Adipocyte (in vitro differentiated cells): Measurements from ENCODE around the gene HIVEP1.
A peak's percentile ranks its signal among the peaks of the same experiment; 100 is the strongest.

Experiments used
- DNase-seq: peaks from one replicate; pipeline ENCODE4 v3.0.0-alpha.2; 2015; ENCODE audit warnings: low read depth
- H3K27me3 ChIP-seq: replicated peaks from 2 replicates; pipeline ENCODE4 v1.7.0; 2013; ENCODE audit warnings: mild to moderate bottlenecking, low read length, moderate library complexity; ENCODE audit not compliant: control insufficient read depth, insufficient read depth
- H3K36me3 ChIP-seq: 2 replicates; pipeline ENCODE4 v1.7.0; 2013; ENCODE audit warnings: low read length, mild to moderate bottlenecking, moderate library complexity; ENCODE audit not compliant: control insufficient read depth, insufficient read depth, severe bottlenecking
- H3K4me1 ChIP-seq: 2 replicates; pipeline ENCODE4 v1.7.0; 2013; ENCODE audit warnings: mild to moderate bottlenecking, low read length, moderate library complexity; ENCODE audit not compliant: control insufficient read depth, insufficient read depth
- H3K4me3 ChIP-seq: 2 replicates; pipeline ENCODE4 v1.7.0; 2013; ENCODE audit warnings: mild to moderate bottlenecking, low read length, moderate library complexity
- H3K9ac ChIP-seq: 2 replicates; pipeline ENCODE4 v1.7.0; 2013; ENCODE audit warnings: mild to moderate bottlenecking, low read length, moderate library complexity
- H3K9me3 ChIP-seq: 2 replicates; pipeline ENCODE4 v1.7.0; 2013; ENCODE audit warnings: mild to moderate bottlenecking, low read length, moderate library complexity; ENCODE audit not compliant: control insufficient read depth

HIVEP1 gene

DNA sequence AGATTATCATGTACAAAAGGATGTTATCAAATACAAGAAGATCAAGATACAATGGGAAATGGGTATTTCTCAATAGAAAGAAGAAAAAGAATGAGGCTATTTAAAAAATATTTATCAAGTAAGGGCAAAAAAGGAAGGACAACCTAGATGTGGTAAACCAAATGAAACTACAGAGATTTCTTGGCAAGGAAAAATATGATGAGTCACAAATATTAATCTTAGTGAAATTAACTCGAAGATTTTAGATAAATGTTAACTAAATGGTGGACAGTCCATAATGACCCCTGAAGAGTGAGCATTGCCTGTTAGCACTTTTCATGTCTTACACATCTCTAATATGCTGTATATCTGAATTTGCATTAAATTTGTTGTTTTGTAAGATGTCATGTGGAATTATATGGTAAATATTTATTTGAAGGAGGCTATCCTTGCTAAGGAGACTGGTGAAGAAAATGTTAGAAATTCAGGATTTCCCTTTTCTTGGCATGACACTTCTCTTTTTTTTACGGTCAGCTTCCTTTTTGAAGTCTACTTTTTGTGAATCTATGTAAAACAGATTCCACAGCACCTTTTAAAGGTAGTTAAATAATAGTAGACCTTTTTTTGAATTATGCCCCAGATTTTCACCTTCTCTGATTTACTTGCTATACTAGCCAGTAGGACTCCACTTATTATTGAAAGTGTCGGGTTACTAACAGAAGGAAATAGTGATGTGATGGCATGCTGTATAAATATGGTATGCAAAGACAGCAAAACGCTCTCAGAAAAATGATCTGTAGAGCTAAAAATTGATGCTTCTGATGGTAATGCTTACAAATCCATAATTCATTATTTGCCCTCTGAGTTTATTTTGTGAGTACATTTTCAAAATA lies 120.5 kb downstream of the HIVEP1 start:
- Histone ChIP-seq H3K4me1 (peaks cover 8% of the 10 kb centered on the region), H3K27me3 (no peaks in the 10 kb centered on the region), H3K9ac (no peak overlapping the region), H3K36me3 (peaks cover 7% of the 10 kb centered on the region), H3K9me3 (no peaks in the 10 kb centered on the region), H3K4me3 (no peak overlapping the region)
- DNase-seq, result peak; percentile 18

DNA sequence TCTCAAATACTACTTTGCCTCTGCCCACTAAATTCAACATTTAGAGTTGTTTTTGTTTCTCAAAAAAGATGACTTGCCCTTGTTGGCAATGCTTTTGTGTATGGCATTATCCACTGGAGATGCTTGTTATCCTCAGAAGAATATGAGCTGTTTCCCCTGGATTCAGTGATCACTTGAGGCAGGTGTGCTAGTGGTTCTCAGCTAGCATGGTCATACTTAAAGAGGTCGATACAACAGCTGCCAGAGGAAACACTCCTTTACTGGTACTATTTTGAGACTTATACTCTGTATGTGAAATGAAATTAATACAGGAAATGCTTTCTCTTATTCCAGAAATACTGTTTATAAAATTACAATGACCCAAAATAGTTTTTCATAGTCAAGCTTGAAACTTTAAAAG lies 122.5 kb downstream of the HIVEP1 start:
- Histone ChIP-seq H3K4me1 (peaks cover 19% of the 10 kb centered on the region), H3K9me3 (no peaks in the 10 kb centered on the region), H3K27me3 (no peaks in the 10 kb centered on the region), H3K9ac (no peak overlapping the region), H3K4me3 (no peak overlapping the region), H3K36me3 (peaks cover 2% of the 10 kb centered on the region)
- no peak for DNase-seq

DNA sequence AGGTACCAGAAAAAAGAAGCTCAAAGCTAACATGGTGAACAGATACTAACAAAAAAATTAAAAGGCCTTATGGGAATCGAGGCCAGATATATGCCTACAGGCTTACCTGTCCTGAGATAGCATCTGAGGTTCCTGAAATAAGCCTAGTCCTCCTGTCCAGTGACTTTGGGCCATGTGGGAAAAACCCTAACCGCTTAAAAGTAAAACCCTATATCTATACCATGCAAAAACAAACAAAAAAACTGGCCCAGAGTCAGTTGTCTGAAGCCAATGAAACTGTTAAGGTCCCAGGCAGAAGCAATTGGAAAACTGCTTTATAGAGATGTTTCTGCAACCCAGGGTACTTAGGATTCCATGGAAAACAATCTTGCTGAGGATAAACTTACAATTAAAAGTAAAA lies 122.9 kb downstream of the HIVEP1 start:
- Histone ChIP-seq H3K27me3 (no peaks in the 10 kb centered on the region), H3K9ac (no peak overlapping the region), H3K9me3 (no peaks in the 10 kb centered on the region), H3K4me1 (peaks cover 19% of the 10 kb centered on the region), H3K4me3 (no peak overlapping the region), H3K36me3 (peaks cover 6% of the 10 kb centered on the region)
- DNase-seq, result no peak

DNA sequence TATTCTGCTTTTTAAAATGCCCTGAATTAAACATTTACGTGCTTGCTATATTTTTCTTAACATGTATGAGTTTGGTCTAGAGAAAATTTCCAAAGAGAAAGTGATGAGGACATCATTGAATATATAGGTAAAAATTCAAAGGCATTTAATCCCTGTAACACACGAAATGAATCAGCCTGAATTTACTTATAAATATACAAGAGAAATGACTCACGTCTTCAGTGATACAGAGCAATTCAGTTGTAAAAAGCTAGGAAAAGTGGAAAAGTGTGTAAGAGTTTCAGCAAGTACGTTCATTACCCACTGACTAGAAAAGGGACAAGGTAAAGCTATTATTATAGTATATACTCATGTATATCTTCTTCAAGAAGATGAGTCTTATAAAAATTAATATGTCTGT lies 124.8 kb downstream of the HIVEP1 start:
- H3K9me3 ChIP-seq, result no peaks in the 10 kb centered on the region
- DNase-seq, result peak; percentile 63
- H3K4me1 ChIP-seq, result peaks cover 19% of the 10 kb centered on the region
- H3K27me3 ChIP-seq, result no peaks in the 10 kb centered on the region
- H3K4me3 ChIP-seq, result no peak overlapping the region
- H3K9ac ChIP-seq, result peak overlapping the region; percentile 26
- peaks cover 11% of the 10 kb centered on the region for H3K36me3 ChIP-seq

DNA sequence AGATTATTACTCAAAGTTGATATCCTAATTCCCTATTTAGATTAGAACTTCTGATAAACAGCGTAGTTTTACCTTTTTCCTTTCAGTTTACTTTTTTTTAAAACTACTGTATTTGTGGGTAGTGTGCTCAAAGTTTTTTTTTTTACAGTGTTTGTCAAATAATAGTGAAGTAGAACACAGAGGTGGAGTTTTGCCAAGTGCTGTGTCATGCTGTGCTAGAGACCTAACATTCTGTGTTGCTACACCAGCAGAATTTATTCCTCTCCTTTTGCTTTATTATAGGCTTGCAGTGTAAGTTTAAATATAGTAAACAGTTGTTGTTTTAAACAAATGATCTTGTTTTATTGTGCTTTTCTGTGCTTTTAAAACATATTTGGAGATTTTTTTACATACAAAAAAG lies 125.4 kb downstream of the HIVEP1 start:
- H3K36me3 ChIP-seq, result peaks cover 11% of the 10 kb centered on the region
- no peaks in the 10 kb centered on the region for H3K9me3 ChIP-seq
- peak overlapping the region; percentile 26 for H3K9ac ChIP-seq
- peaks cover 19% of the 10 kb centered on the region for H3K4me1 ChIP-seq
- H3K4me3 ChIP-seq, result no peak overlapping the region
- DNase-seq, result peak; percentile 92
- no peaks in the 10 kb centered on the region for H3K27me3 ChIP-seq

DNA sequence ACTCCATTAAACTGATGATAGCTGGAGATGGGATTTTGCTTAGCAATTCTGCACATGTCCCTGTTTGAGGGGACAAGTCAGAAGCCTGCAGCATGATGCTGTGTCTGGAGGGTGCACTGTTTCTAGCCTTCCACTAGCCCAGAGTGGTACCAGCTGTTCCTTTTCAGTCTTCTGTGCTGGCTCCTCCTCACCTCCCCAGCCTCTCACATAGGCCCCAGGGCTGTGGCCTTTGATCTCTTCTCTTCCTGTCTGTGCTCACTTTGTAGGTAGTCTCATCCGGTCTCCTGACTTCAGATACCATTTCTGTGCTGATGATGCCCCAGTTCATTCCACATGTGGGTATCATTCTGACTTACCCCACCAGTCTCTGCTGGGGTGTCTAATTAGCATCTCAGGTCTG lies 126.3 kb downstream of the HIVEP1 start:
- Histone ChIP-seq H3K36me3 (peaks cover 11% of the 10 kb centered on the region), H3K9me3 (no peaks in the 10 kb centered on the region), H3K27me3 (no peaks in the 10 kb centered on the region), H3K4me3 (no peak overlapping the region), H3K9ac (no peak overlapping the region), H3K4me1 (peaks cover 19% of the 10 kb centered on the region)
- no peak for DNase-seq

DNA sequence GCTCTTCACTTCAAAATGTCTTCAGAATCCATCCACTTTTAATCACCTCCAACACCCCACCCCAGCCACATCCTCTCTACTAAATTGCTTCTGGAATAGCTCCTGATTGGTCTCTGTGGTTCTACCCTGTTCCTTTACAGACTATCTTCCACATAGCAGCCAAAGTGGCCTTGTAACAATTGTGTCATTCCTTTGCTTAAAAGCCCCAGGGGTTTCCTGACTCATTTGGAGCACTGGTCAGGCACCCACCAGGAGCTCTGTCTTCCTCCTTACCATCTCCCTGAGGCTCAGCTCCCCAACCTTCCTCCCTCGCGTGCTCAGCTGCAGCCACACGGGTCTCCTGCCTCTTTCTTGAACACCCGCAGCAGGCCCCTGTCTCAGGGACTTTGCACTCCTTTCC lies 126.8 kb downstream of the HIVEP1 start:
- peaks cover 19% of the 10 kb centered on the region for H3K4me1 ChIP-seq
- DNase-seq, result no peak
- no peaks in the 10 kb centered on the region for H3K27me3 ChIP-seq
- H3K36me3 ChIP-seq, result peaks cover 11% of the 10 kb centered on the region
- H3K4me3 ChIP-seq, result no peak overlapping the region
- no peaks in the 10 kb centered on the region for H3K9me3 ChIP-seq
- H3K9ac ChIP-seq, result no peak overlapping the region

DNA sequence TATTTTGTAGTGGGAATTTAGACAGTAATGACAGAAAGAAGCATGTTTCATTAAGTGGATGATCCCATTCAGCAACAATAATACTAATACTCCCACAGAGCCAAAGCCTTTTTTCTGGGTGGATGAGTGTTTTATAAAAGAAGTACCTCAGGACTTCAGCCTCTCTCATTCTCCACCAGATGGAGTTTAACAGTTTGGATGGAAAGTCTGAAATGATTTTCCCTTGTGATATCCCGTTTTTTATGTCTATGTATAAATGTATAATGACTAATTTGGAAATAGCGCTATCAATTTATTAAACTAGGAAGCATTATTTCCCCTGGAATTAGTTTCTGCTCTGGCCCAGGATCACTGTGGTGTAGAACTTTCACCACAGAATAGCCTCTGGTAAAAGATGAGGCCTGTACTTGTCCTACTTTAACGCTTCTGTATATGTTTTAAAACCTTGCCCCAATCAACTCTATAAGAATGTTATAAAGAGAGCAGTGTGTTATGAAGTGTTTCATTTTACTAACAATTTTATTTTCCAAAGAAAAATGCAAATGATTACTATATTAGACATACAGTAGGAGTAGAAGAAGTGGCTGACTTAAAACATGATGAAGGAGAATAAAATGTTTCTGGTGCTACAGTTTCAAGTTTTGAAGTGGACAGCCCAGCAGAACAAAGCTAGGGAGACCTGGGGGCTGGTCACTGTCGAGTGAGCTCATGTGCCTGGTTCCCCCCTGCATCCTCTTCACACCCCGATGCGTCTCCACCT lies 135.6 kb downstream of the HIVEP1 start:
- DNase-seq, result peak; percentile 27
- no peaks in the 10 kb centered on the region for H3K9me3 ChIP-seq
- H3K4me3 ChIP-seq, result no peak overlapping the region
- no peaks in the 10 kb centered on the region for H3K27me3 ChIP-seq
- no peak overlapping the region for H3K9ac ChIP-seq
- H3K36me3 ChIP-seq, result no peaks in the 10 kb centered on the region
- H3K4me1 ChIP-seq, result peaks cover 5% of the 10 kb centered on the region

DNA sequence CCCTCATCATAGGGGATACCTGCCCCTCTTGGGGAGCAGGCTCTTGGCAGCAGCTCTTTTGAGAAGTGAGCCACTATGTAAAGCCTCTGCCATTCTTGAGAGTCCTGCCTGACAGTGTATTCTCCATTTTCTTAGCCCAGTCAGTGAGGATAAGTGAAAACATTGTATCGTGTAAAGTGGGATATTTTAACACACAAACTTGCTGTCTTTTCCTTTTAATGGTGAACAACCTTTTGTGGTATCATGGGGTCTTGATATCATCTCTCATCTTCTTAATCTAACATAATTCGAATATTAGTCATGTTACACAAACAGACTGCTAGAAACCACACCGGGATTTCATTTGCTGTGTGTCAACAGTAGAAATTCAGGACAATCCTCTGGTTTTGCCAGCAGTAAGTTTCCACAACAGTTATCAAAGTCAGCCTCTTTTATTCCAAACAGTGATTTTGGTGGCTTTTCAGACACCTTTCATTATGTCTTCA lies 136.2 kb downstream of the HIVEP1 start:
- DNase-seq, result peak; percentile 60
- H3K4me1 ChIP-seq, result peaks cover 5% of the 10 kb centered on the region
- H3K27me3 ChIP-seq, result no peaks in the 10 kb centered on the region
- H3K4me3 ChIP-seq, result no peak overlapping the region
- H3K9me3 ChIP-seq, result no peaks in the 10 kb centered on the region
- H3K36me3 ChIP-seq, result no peaks in the 10 kb centered on the region
- no peak overlapping the region for H3K9ac ChIP-seq

DNA sequence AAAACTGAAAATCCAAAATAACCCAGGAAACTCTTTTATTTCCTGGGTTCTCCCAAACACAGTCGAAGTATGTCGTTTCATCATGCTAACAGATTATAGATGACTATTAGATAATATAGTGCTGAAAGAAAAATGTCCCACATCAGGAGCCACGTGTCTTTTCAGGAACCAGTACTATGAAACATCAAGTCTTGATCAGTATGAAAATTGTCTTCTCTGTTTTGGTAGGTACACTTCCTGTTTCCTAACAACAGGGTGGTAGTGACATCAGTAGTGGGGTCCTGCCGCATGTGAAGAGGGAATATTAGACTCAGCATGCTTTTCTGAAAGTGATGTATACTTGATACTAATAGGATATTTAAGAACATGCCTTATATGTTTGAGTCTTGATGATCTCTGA lies 136.7 kb downstream of the HIVEP1 start:
- Histone ChIP-seq H3K9ac (no peak overlapping the region), H3K27me3 (no peaks in the 10 kb centered on the region), H3K4me3 (no peak overlapping the region), H3K36me3 (no peaks in the 10 kb centered on the region), H3K4me1 (peaks cover 5% of the 10 kb centered on the region), H3K9me3 (no peaks in the 10 kb centered on the region)
- DNase-seq, result peak; percentile 15

DNA sequence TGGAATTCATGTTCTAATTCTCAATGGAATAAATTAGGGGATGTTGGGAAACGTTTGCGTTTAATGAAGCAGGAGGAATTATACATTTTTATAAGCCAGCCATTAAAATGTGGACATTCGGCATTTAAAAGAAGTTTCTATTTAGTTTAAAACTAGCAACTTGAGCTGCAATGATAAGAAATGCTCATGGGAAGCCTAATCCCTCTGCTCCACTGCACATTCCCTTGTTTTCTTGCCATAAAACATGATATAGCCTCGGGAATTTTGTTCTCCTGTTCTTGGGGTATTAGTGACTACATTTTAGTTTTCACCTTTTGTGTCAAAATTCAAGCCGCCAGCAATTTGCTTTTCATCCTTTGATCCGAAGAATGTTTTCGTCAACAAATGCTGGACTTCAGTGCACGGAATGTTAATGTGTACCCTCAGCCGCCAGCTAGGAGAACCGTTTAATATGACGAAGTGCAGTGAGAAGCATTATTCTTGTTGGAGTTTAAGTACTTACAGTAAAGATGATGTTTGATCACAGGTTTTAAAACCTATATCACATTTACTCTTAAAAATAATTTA lies 137.9 kb downstream of the HIVEP1 start:
- Histone ChIP-seq H3K4me3 (no peak overlapping the region), H3K4me1 (peaks cover 5% of the 10 kb centered on the region), H3K36me3 (no peaks in the 10 kb centered on the region), H3K27me3 (no peaks in the 10 kb centered on the region), H3K9ac (no peak overlapping the region), H3K9me3 (no peaks in the 10 kb centered on the region)
- no peak for DNase-seq
